RKO (cell line): ENCODE data around the gene GABRD.

Source experiments
- DNase-seq: peaks from one replicate; pipeline ENCODE4 v3.0.0-alpha.2; 2016; ENCODE audit warnings: low spot score

GABRD gene

DNA sequence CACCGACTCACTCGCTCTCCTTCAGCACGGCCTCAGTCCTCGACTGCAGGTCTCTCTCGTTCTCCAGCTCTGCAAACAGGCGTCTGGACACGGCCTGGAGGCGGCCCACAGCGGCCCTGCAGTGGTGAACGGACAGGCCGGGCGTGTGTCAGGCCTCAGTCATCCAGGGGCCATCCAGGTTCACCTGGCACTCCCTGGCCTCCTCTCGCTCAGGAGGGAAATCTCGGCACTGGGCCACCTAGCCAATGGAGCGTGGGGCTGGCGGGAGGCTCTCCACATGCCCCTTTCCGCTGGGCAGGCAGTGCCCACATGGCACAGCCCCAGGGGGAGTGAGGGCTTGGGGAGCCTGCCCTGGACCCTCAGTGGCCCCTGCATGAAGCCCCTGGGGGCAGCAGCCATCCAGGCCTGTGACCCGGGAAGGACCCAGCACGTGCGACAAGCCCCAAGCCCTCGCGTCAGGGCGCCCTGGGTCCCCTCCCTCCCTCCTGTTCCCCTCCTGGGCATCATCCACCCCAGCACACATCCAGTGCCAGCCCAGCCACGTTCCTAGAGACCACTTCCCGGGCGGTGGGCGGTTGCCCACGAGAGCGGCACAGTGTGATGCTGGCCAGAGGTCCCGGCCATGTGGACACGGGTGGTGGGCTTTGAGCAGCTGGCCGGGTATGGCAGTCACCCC lies 33.6 kb upstream of the GABRD start:
- DNase-seq, result no peak

DNA sequence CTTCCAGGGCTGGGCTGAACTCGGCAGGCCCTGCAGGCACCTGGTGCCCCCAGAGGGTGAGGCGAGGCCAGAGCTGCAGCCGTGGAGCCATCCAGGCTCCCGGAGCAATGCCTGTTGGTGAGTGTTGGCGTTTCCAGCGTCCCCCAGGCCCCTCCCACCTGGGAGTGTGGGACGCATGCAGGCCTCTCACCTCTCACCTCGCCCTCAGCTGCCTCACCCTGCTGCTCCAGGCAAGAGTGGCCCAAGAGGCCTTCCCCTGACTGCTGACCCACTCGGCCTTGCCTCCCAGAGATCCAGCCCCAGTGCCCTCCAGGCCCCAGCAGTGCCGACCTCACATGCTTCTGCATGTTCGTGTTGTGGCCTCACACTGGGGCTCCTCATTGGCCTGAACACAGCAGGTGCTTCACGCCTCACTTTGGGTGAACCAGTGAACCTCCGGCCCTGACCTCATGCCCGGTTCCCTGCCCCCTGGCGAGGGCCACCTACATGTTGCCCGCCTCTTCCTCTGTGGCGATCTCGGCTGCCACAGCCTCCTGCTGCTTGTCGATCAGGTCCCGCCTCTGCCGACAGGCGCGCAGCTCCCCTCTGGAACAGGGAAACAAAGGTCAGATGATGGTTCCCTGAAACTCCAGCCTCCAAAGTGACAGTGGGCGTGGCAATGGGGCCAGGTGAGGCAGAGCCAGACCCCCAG lies 32.5 kb upstream of the GABRD start:
- DNase-seq, result no peak

DNA sequence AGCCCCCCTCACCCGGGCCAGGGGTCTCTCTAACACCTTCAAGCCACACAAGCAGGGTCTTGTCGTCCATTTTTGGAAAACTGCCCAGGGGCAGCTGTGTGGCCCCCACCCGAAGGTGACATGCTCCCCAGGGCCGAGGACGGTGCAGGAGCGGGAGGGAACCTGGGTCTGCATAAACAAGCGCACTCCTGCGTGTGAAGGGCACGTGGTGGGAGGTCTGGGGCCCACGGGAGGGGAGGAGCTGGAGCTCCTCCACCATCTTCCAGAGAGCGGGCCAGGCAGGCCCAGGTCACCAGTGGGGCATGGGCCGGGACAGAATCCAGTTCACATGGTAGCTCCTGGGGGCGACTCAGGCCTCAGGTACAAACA lies 32.0 kb upstream of the GABRD start:
- no peak for DNase-seq

DNA sequence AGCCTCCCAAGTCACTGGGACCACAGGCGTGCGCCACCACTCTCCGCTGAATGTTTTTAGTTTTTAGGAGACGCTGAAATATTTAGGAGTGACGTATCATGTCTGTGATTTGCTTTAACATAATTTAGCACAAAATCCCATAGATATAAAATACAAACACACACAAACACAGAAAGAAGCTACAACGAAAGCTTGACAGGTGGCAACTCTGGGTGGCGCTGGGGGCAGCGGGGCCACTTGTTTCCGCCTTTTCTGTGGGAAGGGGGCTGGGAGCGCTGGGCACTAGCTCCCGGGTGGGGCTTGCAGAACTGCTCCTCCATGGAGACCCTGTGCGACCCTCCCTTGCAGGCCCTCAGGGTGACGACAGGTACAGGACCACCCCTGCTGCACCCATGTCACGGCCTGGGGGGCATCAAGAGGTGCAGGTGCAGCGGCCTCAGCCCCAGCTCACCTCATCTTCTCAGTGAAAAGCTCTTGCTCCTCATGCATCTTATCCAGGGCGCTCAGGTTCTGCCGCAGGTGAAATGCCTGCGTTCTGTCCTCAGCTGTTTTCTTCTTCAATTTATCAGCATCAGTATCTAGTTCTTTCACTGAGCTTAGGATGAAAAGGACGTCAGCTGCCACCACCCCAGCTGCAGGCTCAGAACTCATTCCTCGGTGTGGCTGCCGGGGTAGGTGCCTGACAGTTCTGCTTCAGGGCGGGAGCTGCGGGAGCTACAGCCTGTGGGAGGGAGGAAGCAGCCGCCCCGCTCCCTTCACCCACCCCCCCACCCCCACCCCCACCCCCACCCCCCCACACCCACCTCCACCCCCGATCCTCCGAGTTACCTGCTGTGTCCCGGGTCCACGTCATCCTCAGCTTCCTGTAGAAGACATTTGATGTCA lies 30.8 kb upstream of the GABRD start:
- DNase-seq, result no peak

DNA sequence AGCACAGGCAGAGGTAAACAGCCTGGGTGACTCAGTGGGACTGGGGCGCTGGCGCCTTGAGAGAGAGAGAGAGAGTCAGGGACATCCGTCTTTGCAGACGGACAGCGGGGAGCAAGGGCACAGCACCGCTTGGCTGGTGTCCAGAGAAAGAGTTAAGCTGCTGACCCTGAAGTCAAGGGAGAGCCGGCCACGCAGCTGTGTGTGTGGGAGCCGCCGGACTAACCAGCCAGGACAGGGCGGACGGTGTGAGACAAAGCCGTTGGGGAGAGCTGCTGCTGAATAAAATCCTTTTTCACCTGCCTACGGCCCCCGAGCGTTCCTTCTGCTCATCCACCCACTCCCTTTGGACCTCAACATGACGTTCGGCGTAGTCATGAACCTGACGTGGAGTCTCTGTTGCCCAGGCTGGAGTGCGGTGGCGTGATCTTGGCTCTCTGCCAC lies 30.0 kb upstream of the GABRD start:
- no peak for DNase-seq

DNA sequence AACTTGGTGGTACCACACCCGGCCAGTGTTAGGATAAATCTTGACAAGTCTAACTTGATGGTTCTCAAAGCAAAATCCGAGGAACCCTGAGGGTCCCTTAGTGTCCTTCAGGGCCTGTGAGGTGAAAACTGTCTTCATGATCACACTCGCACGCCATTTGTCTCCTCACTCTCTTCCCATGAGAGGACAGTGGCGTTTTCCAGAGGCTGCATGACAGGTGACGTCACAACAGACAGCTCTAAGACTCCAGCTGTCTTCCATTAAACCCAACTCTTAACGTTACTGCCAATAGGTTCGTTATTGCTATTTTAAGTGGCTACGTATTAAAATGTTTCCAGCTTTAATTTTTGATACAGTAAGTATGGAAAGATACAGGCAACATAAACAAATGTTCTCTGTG lies 29.4 kb upstream of the GABRD start:
- no peak for DNase-seq

DNA sequence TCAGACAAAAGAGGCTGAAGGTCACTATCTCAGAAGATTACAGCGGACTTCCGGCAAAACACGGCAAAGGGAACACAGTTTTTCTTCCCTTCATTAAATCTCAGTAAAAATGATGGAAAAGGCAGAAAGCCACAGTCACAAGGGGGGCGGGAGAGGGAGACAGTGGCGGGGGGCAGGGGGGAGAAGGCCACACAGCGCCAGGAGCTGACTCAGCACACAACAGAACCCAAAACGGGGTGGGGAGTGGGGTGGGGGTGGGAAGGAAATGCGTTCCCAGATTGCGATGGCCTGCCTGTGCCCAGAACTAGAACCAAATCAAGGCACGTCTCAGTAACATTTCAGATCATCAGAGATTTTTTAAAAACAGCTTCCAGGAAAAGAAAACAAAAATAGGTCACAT lies 28.9 kb upstream of the GABRD start:
- DNase-seq, result no peak

DNA sequence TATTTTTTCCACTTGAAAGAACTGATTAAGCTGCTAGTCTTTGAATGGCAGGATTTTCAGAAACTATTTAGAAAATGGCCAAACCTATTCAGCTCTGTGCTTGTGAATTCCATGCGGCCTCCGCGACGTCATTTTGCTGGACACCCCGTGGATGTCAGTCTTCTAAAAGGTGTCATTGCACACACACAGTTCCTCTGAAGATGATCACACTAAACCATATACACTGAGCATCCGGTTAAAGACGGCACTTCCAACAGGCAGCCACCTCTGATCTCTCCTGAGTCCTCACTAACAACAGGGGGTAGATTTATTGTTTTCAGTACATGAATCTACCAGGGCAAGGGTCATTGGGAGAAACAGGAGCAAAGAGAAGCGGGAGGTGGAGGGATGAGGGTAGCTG lies 24.6 kb upstream of the GABRD start:
- no peak for DNase-seq

DNA sequence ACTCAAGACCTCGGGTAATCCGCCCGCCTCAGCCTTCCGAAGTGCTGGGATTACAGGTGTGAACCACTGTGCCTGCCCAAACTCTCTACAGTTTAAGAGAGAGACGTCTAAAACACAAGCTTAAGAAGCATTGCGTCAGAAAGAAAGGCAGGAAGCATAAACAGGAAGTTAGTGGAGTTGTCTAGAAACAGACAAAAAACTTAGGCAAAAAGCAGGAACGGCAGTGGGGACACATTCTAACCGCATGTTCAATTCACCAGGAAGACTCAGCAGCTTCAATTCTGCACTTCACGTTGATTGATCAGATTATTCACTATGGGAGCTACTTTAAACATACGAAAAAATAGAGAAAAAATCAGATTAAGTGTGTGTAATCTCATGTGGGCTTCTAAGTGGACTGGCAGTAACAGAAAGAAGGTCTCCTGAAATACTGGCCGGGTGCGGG lies 22.9 kb upstream of the GABRD start:
- DNase-seq, result no peak

DNA sequence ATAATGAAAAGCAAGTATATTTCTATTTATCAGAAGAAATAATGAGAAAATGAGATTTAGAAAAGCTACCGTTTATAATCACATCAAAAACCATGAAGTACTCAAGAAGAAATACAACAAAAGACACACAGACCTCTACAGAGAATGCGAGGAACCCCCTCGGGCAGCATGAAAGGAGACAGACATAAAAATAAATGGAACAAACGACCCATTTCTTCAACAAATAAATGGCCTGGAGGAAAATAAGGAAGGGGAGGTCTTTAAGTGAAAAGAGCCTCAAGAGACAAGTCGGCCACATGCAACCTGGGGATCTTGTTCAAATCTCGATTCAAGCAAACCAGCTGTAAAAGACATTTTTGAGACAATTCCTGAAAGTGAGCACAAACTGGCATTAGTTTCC lies 21.6 kb upstream of the GABRD start:
- DNase-seq, result no peak

DNA sequence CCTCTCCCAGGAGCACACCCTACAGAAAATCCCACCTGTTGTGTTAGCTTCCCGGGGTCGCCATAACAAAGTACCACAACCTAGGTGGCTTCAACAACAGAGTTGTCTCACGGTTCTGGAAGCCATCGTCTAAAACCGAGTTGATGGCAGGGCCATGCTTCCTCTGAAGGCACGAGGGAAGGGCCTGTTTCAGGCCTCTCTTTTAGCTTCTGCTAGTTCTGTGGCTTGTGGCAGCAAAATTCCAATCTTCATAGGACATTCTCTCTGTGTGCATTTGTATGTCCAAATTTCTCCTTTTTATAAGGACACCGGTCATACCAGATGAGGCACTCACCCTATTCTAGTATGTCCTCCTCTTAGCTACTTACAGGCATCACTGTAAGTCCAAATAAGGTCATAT lies 18.7 kb upstream of the GABRD start:
- no peak for DNase-seq

DNA sequence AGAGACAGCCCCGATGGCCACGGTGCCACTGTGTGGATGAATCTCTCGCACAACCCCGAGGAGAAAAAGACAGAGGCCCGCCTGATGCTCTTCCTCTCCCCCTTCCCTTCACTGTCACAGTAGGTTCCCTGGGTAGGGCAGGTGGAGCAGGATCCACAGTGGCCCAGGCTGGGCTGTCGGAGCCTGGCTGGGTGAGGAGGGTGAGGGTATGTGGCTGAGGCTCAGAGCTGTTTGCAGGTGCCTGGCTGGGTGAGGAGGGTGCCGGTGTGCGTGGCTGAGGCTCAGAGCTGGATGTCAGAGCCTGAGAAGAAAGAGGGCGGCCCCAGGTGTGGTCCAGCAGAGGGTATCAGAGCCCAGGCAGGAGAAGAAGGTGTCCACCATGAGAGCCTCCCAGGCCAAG lies 18.3 kb upstream of the GABRD start:
- no peak for DNase-seq

DNA sequence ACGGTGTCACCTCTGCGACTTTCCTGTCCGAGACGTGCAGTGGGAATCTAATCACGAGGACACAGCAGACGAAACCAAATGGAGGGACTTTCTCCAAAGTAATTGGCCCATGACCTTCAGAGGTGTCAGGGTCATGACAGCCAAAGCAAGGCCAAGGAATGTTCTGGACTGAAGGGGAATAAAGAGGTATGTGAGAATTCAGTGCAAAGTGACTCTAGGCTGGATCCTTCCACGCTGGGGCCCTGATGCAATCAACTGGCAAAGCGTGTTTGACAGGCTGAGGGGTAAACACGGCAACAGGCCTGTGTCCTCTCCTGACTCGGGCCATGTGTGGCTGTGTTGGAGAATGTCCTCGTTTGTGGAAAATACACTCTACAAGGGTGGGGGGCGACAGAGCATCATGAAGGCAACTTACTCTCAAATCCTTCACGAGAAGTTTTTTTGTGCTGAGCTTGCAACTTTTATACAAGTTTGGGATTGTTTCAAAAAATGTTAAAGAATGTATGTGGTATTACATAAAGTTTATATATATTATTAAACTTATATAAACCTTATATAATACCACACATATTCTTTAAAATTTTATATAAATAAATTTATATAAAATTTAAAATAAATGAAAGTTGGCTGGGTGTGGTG lies 17.3 kb upstream of the GABRD start:
- DNase-seq, result no peak

DNA sequence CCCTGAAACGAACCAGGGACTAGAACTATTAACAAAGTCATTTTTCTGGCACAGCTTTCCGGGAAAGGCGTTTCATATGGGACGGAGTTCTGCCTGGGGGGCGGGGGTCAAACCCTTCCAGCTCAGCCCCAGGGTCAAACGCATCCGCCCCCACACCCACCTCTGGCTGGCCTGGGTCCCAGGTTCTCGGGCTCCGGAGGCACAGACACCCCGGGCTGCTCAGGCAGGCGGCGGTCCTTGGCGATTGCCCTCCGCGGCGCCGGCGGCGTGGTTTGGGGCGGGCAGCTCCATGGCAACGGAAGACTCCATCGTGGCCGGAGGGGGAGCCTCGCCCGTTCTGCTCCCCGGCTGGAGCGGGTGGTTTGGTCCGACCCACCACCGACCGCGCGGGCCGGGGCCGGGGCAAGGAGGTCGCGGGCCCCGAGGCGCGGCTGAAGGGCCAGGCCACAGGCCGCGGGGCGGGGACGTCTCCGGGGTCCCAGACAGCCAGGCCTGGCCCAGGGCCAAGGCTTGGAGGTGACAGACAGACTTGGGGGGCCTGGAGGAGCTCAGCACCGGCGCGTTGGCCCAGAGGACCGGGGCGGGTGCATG lies 15.5 kb upstream of the GABRD start, which contains the start of gene CFAP74:
Gene CFAP74, minus strand, starts transcription at position 246 of the 591 bp plus-strand sequence. CDS start 12,830 bp downstream, outside the sequence.
- DNase-seq, result no peak

DNA sequence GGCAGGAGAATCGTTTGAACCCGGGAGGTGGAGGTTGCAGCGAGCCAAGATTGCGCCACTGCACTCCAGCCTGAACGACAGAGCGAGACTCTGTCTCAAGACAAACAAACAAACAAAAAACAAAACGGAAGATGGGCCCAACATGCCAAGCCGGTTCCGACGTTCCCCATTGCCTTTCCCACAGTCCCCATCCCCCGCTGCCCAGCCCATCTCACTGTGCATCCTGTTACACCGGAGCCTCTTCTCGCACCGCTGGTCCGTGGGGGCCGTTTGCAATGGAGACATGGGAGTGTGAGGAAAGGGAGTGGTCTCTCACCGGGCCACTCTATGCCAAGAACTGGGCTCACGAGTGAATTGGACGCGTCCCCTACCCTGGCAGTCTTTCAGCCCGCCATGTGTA lies 14.3 kb upstream of the GABRD start:
- DNase-seq, result no peak

DNA sequence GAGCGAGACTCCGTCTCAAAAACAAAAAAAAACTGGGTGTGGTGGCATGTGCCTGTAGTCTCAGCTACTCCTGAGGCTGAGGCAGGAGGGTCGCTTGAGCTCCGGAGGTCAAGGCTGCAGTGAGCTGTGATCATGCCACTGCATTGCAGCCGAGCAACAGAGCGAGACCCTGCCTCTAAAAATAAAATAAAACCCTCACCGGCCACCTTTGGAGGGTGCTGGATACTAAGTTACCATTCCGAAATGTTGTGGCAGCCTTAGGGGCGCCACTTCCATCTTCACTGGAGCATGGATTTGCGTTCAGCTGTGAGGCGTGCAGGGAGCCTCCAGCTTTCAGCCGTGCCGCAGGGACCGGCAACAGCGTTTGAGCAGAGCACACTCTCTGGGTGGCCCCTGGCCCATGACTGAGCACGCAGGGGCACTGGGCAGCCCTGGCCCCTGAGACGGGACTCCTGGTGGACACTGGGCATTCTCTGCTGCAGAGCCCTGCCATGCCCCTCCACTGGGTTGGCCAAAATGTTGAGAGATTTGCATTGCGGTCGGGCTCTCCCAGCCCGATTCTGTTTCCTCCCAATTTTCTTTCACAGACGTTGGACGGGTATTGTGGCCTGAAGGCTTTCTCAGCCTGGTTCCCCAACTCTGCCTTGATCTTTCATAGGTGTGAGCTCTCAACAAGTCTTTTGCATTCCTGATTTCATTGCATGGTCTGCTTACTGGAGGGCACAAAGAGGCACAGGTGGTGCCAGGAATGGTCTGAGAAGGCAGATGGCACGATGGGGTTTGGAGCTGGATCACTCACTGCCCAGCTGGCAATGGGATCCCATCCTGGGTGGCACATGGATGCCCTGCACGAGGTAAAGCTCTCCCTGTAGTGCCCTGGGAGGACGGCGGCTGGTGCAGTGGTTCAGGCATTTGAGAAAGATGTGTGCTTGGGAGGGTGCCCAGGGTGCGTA lies 9.8 kb upstream of the GABRD start:
- DNase-seq, result no peak

DNA sequence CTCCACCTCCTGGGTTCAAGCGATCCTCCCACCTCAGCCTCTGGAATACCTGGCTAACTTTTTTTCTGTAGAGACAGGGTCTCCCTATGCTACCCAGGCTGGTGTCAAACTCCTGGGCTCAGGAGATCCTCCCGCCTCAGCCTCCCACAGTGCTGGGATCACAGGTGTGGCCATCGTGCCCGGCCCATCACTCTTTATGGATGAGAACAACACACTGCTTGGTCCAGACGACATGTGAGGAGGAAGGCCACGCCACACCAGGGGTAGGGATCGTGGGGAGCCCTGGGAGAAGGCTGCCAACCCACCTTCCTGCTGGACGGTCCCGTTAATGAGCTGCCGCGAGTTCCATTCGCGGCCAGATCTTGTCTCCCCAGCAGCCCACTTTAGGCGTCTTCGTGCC lies 5.0 kb upstream of the GABRD start:
- DNase-seq, result no peak

DNA sequence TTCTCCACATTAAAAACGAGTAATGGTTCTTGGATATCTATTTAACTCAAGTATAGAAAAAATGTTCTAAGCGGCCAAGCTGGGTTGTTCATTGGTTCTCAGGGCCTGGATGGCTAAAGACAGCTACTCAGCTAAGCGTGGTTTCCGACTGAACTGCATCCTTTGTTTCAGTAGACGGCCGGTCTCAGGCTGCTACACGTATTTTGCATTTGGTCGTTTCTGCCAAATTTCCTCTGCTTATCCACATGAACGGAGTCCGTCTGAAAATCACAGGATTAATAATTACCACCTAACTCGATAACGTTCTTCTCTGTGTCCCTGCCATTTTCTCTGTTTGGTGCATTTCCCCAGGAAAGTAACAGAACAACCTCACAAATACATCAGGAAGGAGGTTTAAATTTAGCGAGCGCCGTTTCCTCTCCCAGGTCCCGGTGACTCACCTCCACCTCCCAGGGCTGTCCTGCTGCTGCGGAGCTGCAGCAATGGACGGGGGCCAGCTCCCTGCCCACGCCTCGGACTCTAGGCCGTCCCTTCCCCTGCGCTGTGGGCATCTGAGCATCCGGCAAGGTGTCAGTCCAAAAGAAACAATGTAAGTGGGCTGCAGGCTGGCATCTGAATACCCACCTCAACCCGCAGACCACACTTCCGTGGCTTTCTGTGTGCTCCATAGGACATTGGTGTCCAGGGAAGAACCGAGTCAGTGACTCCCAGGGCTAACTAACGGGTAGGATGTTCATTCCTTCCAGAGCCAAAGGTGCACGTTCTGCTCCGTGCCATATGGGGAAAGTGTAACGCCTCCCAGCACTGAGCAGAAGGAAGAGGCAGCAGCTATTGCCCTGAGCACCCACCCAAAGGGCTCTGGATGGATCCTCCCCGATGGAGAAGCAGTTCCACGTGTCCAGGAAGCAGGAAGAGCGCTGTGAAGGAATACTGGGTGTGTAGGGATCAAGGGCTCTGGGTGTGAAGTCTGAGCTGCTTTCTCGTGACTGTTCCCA lies 4.1 kb upstream of the GABRD start:
- DNase-seq, result no peak

DNA sequence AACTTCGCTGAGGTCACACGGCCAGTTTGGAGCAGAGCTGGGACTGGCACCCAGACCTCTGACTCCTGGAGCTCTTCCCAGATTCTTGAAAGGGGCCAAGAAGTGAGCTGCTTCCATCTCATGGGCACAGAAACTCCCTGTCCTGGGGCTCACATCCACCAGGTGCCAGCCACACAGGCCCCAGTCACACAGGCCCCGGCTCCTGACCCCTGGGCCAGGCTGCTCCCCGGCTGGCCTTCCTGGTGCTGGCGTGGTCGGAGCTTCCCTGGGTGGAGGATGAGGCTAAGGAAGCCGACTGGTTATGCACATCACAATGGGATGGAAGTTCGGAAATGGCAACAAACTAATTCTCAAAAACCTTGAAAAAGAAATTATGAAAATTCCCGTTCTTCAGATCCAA lies 3.0 kb upstream of the GABRD start:
- no peak for DNase-seq
